Measurements from ENCODE around the gene CBX8. TPM values are rescaled to one million over a fixed set of nuclear protein-coding genes. Genes with fewer than 3 reads are reported as not detected.

CBX8 gene
- total and polyA plus RNA-seq, 2 donors (not counting 3 experiments of a cell fraction or from before 2014, with no cell fraction given): 0.69 to 3.1 TPM

- Histone ChIP-seq H3K9ac (replicated peaks; ENCODE audit: extremely low read depth, insufficient read depth, low read length) (no peak overlapping the region), H3K4me2 (ENCODE audit: insufficient read depth, low read length) (no peak overlapping the region), H3K27me3 (ENCODE audit: control insufficient read depth in 2 of 2, insufficient read depth in 2 of 2, low read length in 2 of 2) (peaks cover 91 to 100% of the 10 kb centered on the region in 2 experiments), H3K9me1 (replicated peaks; ENCODE audit: control insufficient read depth, extremely low read depth, insufficient read depth, low read length) (no peaks in the 10 kb centered on the region), H4K20me1 (replicated peaks; ENCODE audit: control insufficient read depth, extremely low read depth, insufficient read depth, low read length) (no peaks in the 10 kb centered on the region), H3K4me3 (replicated peaks in 1 of 3; ENCODE audit: insufficient read depth in 1 of 3, low read depth in 1 of 3, low read length in 3 of 3) (no peak overlapping the region), H3K27ac (ENCODE audit: insufficient read depth, low read depth, low read length) (no peak overlapping the region), H3K4me1 (ENCODE audit: control insufficient read depth, extremely low read depth, insufficient read depth, low read length) (peaks cover 9% of the 10 kb centered on the region), H3K9me3 (replicated peaks; ENCODE audit: control insufficient read depth, insufficient read depth, low read length) (no peaks in the 10 kb centered on the region), H3K79me2 (ENCODE audit: control insufficient read depth, insufficient read depth, low read length) (no peaks in the 10 kb centered on the region), H3K36me3 (ENCODE audit: control insufficient read depth in 2 of 2, extremely low read depth in 1 of 2, insufficient read depth in 2 of 2, low read length in 2 of 2) (no peaks in the 10 kb centered on the region), H2AFZ (ENCODE audit: low read depth, low read length) (no peak overlapping the region)
- BruUV-seq (replicated peaks): no TSS peak
- ChIA-PET CTCF (interaction anchor here (1.1 to 2.5 kb wide), 4 partner anchors 9 to 32 kb away, joined by 5 to 9 read pairs (median 7); no protein-coding TSS in a partner anchor), POLR2A (no interaction called here)
- intact Hi-C loops (cut with micrococcal nuclease) (no loop called here), dilution Hi-C loops (cut with MboI; ENCODE audit: extremely low pct_ligation_motif_present, low sequenced_read_pairs) (no loop called here)
- TF ChIP-seq JUN (IDR thresholded peaks at IDR 0.05; ENCODE audit: borderline replicate concordance, insufficient read depth, insufficient read length, low read depth) (no peak), EZH2 (IDR thresholded peaks at IDR 0.05; ENCODE audit: borderline replicate concordance, low read depth, low read length, severe bottlenecking) (peak; percentile 84), GATA2 (IDR thresholded peaks at IDR 0.05; ENCODE audit: insufficient read depth, insufficient read length, low read depth, low read length) (no peak), POLR2AphosphoS5 (IDR thresholded peaks at IDR 0.05; ENCODE audit: insufficient read depth, low read depth, low read length) (no peak), MAX (IDR thresholded peaks at IDR 0.05; ENCODE audit: insufficient read depth, insufficient read length) (no peak)
- FAIRE-seq: no peak
- no peak for DNase-seq (ENCODE audit: low read depth, low spot score)
These were observed 6.0 kb upstream of the CBX8 start for GRCh38 chr17:79802736-79803420.
